BE2C (cell line): ENCODE data around the gene TSPAN18.

Source experiments
- DNase-seq: peaks from one replicate; pipeline ENCODE4 v3.0.0-alpha.2; 2020
- H3K27me3 ChIP-seq: fragments of 250-450 bp; sonication (Bioruptor Pico); 2 replicates; pipeline ENCODE4 v1.5.1; 2020; ENCODE audit warnings: mild to moderate bottlenecking
- H3K36me3 ChIP-seq: fragments of 250-450 bp; sonication (Bioruptor Pico); 2 replicates; pipeline ENCODE4 v1.5.1; 2020; ENCODE audit warnings: mild to moderate bottlenecking
- H3K4me1 ChIP-seq: fragments of 250-450 bp; sonication (Bioruptor Pico); 2 replicates; pipeline ENCODE4 v1.5.1; 2020
- H3K4me3 ChIP-seq: 2 replicates; pipeline ENCODE4 v1.5.1; 2011; ENCODE audit warnings: low read depth, low read length
- H3K9me3 ChIP-seq: fragments of 250-450 bp; sonication (Bioruptor Pico); 2 replicates; pipeline ENCODE4 v1.5.1; 2020
- TF ChIP-seq, protein P1 (sequence below): IDR thresholded peaks from 2 replicates; pipeline ENCODE4 v1.5.1; 2012; ENCODE audit warnings: mild to moderate bottlenecking, low read depth, low read length

TSPAN18 gene

DNA sequence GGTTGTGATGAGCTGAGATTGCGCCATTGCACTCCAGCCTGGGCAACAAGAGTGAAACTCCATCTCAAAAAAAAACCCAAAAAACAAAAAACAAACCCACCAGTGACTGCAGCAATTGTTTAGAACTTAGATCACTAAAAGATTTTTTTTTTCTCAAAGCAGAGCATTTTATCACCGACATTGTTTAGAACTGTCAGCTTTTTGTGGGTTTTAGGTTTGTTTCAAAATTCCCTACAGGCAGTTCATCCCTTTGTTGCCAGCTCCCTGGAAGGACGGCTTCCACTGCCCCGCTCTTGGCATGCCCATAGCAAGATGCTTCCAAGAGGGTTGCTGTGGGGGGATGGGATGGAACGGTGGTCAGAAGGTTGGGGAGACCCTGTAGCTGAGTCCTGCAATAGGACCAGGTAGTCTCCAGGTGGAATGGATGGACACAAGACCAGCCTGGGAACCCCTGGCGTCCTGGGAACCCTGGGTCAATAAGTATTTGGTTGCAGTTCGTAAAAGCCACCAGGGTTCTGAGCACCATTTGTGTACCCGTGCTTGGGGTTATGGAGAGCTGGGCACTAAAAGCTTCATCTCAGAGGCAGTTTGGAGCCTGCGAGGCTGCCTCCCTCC lies 46.7 kb downstream of the TSPAN18 start:
- Histone ChIP-seq H3K27me3 (no peaks in the 10 kb centered on the region), H3K36me3 (no peaks in the 10 kb centered on the region), H3K4me3 (no peak overlapping the region), H3K9me3 (no peaks in the 10 kb centered on the region), H3K4me1 (peaks cover 20% of the 10 kb centered on the region)
- DNase-seq: no peak
- TF ChIP-seq, protein P1, sequence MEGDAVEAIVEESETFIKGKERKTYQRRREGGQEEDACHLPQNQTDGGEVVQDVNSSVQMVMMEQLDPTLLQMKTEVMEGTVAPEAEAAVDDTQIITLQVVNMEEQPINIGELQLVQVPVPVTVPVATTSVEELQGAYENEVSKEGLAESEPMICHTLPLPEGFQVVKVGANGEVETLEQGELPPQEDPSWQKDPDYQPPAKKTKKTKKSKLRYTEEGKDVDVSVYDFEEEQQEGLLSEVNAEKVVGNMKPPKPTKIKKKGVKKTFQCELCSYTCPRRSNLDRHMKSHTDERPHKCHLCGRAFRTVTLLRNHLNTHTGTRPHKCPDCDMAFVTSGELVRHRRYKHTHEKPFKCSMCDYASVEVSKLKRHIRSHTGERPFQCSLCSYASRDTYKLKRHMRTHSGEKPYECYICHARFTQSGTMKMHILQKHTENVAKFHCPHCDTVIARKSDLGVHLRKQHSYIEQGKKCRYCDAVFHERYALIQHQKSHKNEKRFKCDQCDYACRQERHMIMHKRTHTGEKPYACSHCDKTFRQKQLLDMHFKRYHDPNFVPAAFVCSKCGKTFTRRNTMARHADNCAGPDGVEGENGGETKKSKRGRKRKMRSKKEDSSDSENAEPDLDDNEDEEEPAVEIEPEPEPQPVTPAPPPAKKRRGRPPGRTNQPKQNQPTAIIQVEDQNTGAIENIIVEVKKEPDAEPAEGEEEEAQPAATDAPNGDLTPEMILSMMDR: no peak

DNA sequence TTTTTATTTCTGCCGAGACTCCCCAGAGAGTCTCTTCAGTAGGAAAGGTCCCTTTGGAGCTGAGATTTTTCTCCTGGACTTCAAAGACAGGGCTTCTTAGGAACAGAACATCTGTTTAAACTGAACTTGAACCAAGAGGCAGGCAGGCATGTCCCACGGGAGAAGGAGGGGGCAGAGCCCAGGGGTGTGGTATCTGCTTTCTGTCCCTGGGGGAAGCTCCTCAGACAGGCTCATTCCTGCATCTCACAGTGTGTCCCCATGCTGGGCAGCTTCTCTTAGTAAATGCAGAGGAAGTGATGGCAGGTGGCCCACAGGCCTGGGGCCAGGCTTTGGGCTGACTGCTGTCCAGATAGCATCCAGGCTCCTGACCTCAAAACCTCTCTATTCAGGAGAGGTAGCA lies 47.3 kb downstream of the TSPAN18 start:
- no peaks in the 10 kb centered on the region for H3K9me3 ChIP-seq
- no peaks in the 10 kb centered on the region for H3K36me3 ChIP-seq
- peaks cover 20% of the 10 kb centered on the region for H3K4me1 ChIP-seq
- H3K4me3 ChIP-seq: no peak overlapping the region
- TF ChIP-seq, protein P1: no peak
- H3K27me3 ChIP-seq: no peaks in the 10 kb centered on the region
- peak; percentile 70 for DNase-seq

DNA sequence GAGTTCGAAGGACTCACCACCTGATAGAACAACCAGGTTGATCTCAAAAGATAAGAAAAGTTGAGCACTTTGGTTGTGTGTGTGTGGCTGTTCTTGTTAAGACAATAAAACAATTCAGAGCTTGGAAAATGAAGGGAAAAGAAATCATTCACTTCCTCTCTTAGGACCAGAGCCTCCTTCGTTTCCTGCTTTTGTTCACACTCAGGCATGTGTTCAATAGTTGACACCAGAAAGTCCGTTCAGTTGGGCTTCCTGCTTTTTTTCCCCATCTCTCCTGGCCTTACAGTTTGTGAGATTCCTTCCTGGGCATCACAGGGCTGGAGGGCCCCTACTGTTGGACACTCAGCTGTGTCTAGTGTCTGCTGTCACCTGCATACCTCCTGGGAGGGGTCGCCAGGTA lies 48.0 kb downstream of the TSPAN18 start:
- peaks cover 21% of the 10 kb centered on the region for H3K4me1 ChIP-seq
- H3K4me3 ChIP-seq: no peak overlapping the region
- H3K9me3 ChIP-seq: no peaks in the 10 kb centered on the region
- no peaks in the 10 kb centered on the region; the same call in 1 of the 2 replicates for H3K36me3 ChIP-seq
- TF ChIP-seq, protein P1: no peak
- no peak for DNase-seq
- H3K27me3 ChIP-seq: no peaks in the 10 kb centered on the region

DNA sequence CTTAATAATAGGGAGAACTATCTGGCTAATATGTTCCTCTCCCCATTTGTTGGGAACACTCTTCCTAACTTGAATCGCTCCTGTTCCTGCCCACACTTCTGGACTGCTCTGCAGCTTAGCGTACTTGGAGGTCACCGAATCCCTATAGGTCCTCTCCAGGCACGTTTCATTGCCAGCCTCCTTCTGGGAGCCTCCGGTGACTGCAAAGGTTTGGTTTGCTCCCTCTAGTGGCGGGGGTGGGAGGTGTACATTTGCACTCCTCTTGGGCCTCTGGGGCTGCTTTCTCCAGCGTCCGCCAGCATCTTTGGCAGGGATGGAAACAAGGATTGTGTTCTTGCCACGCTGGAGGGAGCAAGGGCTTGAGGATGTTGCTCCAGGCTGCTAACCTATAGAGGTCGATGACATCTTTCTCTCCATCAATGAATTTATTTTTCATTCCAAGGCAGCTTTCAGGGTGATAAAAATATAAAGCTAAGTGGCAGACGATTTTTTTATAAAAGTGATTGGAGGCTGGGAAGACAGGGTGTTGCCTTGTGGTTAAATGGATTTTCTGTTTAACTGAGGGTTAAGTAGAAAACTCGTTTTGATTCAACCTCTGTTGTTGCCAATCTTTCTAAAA lies 48.7 kb downstream of the TSPAN18 start:
- TF ChIP-seq, protein P1: peak; percentile 71
- Histone ChIP-seq H3K36me3 (no peaks in the 10 kb centered on the region; the same call in 1 of the 2 replicates), H3K4me1 (peaks cover 25% of the 10 kb centered on the region), H3K9me3 (no peaks in the 10 kb centered on the region), H3K4me3 (no peak overlapping the region), H3K27me3 (no peaks in the 10 kb centered on the region)
- peak; percentile 65 for DNase-seq

DNA sequence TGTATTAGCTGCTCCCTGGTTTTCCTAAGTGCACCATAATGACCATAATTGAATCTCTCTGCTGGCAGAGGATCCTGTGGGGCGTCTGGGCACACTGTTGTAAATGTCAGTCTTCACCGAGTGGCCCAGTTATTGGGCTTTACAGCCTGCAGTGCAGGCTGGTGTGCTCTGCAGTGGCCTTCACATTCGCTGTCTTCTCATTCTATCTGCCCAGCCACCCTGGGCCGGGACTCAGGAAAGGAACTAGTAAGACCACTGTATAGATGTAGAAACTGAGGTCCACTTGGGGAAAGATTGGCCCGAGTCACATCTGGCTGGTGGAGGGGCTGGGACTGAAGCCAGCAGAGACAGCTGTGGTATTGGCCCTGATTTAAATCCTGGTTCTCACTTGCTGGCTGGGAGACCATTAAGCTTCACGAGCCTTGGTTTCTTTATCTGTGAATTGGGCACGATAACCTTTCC lies 49.3 kb downstream of the TSPAN18 start:
- Histone ChIP-seq H3K27me3 (no peaks in the 10 kb centered on the region), H3K9me3 (no peaks in the 10 kb centered on the region), H3K4me3 (no peak overlapping the region), H3K4me1 (peaks cover 30% of the 10 kb centered on the region), H3K36me3 (no peaks in the 10 kb centered on the region; the same call in 1 of the 2 replicates)
- peak; percentile 71 for DNase-seq
- TF ChIP-seq, protein P1: no peak
